ENCODE results near the gene THADA. TPM values are rescaled to one million over a fixed set of nuclear protein-coding genes. Genes with fewer than 3 reads are reported as not detected.

The THADA gene
- total and polyA plus RNA-seq, 2 experiments from 2014 or later = 10.8 to 18.8 TPM

DNA sequence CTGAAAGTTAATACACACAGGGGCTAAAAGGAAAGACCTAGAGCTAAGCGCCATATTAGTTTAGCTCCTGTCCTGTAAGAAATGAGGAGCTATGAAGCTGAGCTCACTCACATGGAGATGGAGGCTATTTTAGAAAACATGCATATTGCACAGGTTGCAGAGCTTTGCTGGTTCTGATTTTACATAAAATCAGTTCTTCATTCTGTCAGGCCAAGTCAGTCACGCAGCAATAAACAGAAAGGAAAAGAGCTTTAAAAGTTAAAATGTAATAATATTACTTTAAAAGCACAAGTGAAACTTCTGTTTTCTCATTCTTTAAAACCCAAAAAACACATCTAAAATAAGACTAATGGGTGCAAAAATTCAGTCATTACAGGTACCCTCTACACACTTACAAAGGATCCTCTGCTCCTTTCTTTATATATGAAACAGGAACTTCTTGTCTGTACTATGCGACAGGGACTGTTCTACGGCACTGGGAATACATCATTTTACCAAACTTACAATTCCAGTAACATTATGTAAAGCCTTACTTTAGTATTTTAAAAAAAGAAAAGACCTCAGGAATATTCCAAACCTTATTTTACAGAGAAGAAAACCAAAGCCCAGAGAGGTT is 113.8 kb downstream of the THADA start:
- Histone ChIP-seq H3K79me2 (no peaks in the 10 kb centered on the region), H3K9me2 (replicated peaks; ENCODE audit: insufficient read depth) (no peaks in the 10 kb centered on the region), H3K4me1 (ENCODE audit: insufficient read depth) (peaks cover 31% of the 10 kb centered on the region), H3K4me2 (no peak overlapping the region), H4K20me1 (ENCODE audit: insufficient read depth, poor library complexity, severe bottlenecking) (no peaks in the 10 kb centered on the region), H3K27me3 (no peaks in the 10 kb centered on the region), H3K36me3 (replicated peaks; ENCODE audit: insufficient read depth, low read depth) (no peaks in the 10 kb centered on the region), H3K4me3 (no peak overlapping the region), H3K9me3 (ENCODE audit: low read depth) (no peaks in the 10 kb centered on the region), H2AFZ (no peak overlapping the region), H3K27ac (peak overlapping the region; percentile 47)
- DNase-seq (ENCODE audit: low spot score) = no peak
- WGBS (ENCODE audit: low lambda C conversion rate, missing lambda C conversion rate) = 92% methylated on average over 4 of the region's 4 CpGs
- no peak for TF ChIP-seq EZH2 (IDR thresholded peaks at IDR 0.05; ENCODE audit: borderline replicate concordance)
- TF ChIP-seq EZH2phosphoT487 (IDR thresholded peaks at IDR 0.05; ENCODE audit: low read depth, severe bottlenecking, unreplicated experiment) = no peak
- TF ChIP-seq, protein P1, sequence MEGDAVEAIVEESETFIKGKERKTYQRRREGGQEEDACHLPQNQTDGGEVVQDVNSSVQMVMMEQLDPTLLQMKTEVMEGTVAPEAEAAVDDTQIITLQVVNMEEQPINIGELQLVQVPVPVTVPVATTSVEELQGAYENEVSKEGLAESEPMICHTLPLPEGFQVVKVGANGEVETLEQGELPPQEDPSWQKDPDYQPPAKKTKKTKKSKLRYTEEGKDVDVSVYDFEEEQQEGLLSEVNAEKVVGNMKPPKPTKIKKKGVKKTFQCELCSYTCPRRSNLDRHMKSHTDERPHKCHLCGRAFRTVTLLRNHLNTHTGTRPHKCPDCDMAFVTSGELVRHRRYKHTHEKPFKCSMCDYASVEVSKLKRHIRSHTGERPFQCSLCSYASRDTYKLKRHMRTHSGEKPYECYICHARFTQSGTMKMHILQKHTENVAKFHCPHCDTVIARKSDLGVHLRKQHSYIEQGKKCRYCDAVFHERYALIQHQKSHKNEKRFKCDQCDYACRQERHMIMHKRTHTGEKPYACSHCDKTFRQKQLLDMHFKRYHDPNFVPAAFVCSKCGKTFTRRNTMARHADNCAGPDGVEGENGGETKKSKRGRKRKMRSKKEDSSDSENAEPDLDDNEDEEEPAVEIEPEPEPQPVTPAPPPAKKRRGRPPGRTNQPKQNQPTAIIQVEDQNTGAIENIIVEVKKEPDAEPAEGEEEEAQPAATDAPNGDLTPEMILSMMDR (IDR thresholded peaks at IDR 0.05; ENCODE audit: poor library complexity) = no peak

DNA sequence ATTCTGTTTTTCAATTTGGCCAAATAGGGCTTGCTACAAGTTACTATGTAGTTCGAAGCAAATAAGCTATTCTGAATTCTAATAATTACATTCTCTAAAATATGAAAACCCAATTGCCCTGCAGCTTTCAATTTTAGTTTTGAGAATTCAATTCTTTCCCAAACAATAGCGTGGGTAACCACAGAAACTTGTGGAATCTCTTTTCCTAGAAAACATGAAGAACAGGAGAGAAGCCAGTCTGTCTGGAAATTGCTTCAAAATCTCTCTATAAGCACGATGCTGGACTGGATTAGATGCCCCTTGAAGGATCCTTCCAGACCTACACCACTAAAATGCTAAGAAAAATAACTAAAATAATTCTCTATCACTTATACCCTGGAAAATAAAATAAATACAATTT is 115.0 kb downstream of the THADA start:
- TF ChIP-seq, protein P1 (IDR thresholded peaks at IDR 0.05; ENCODE audit: poor library complexity) = no peak
- TF ChIP-seq EZH2phosphoT487 (IDR thresholded peaks at IDR 0.05; ENCODE audit: low read depth, severe bottlenecking, unreplicated experiment) = no peak
- TF ChIP-seq EZH2 (IDR thresholded peaks at IDR 0.05; ENCODE audit: borderline replicate concordance) = no peak
- no peaks in the 10 kb centered on the region for H3K79me2 ChIP-seq
- no peaks in the 10 kb centered on the region for H3K9me3 ChIP-seq (ENCODE audit: low read depth)
- no peak overlapping the region for H3K4me2 ChIP-seq
- no peaks in the 10 kb centered on the region for H3K27me3 ChIP-seq
- H3K4me1 ChIP-seq (ENCODE audit: insufficient read depth) = peaks cover 31% of the 10 kb centered on the region
- no peaks in the 10 kb centered on the region for H3K36me3 ChIP-seq (replicated peaks; ENCODE audit: insufficient read depth, low read depth)
- DNase-seq (ENCODE audit: low spot score) = no peak
- H3K4me3 ChIP-seq = no peak overlapping the region
- H4K20me1 ChIP-seq (ENCODE audit: insufficient read depth, poor library complexity, severe bottlenecking) = no peaks in the 10 kb centered on the region
- H3K27ac ChIP-seq = no peak overlapping the region
- H2AFZ ChIP-seq = no peak overlapping the region
- H3K9me2 ChIP-seq (replicated peaks; ENCODE audit: insufficient read depth) = no peaks in the 10 kb centered on the region
- WGBS (ENCODE audit: low lambda C conversion rate, missing lambda C conversion rate) = 88% methylated on average over 3 of the region's 3 CpGs

DNA sequence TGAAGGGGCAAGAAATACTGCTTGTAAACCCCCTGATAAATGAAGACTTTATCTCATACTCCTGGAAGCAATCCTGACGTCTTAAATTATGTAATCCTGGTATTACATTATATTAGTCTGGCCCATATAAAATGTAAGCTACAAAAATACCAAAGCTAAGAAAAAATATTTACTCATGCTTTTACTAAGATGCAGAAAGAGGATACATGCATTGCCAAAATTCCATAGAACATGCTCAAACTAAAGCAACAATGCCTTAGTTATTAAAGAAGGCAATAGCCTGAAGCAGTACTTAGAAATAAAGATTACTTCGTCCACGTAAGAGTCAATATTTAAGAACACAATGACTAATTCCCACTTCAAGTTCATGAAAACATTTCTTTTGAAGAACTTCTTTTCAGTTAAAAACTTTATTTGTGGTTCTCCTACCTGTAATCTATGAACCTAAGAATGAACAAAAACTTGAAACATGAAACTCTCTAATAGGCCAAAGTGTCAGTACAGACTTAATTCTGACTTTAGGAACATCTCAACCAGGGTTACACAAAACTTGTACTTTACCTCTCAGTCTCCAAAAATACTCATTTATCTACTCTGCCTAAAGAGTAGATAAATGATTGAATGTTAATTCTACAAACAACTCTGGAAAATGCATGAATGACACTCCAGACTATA is 117.3 kb downstream of the THADA start:
- no peaks in the 10 kb centered on the region for H3K36me3 ChIP-seq (replicated peaks; ENCODE audit: insufficient read depth, low read depth)
- no peaks in the 10 kb centered on the region for H4K20me1 ChIP-seq (ENCODE audit: insufficient read depth, poor library complexity, severe bottlenecking)
- H3K4me3 ChIP-seq = no peak overlapping the region
- H3K79me2 ChIP-seq = no peaks in the 10 kb centered on the region
- no peaks in the 10 kb centered on the region for H3K27me3 ChIP-seq
- TF ChIP-seq, protein P1 (IDR thresholded peaks at IDR 0.05; ENCODE audit: poor library complexity) = no peak
- TF ChIP-seq EZH2 (IDR thresholded peaks at IDR 0.05; ENCODE audit: borderline replicate concordance) (no peak), EZH2phosphoT487 (IDR thresholded peaks at IDR 0.05; ENCODE audit: low read depth, severe bottlenecking, unreplicated experiment) (no peak)
- H3K9me2 ChIP-seq (replicated peaks; ENCODE audit: insufficient read depth) = no peaks in the 10 kb centered on the region
- peaks cover 28% of the 10 kb centered on the region for H3K4me1 ChIP-seq (ENCODE audit: insufficient read depth)
- peak overlapping the region; percentile 50 for H3K27ac ChIP-seq
- no peak overlapping the region for H3K4me2 ChIP-seq
- DNase-seq (ENCODE audit: low spot score) = no peak
- no peak overlapping the region for H2AFZ ChIP-seq
- H3K9me3 ChIP-seq (ENCODE audit: low read depth) = no peaks in the 10 kb centered on the region
- WGBS (ENCODE audit: low lambda C conversion rate, missing lambda C conversion rate) = 35% methylated on average over 3 of the region's 3 CpGs

All from hepatocyte (in vitro differentiated cells).